K562 (cell line): ENCODE measurements around the gene FHIT.

Experiments used
- ARNT ChIP-seq, 2 experiments: fragments of 450-650 bp; IDR thresholded peaks; 2 replicates each; pipeline ENCODE4 v1.6.1; 2016; ENCODE audit warnings: mild to moderate bottlenecking in 1 of 2
- MAZ ChIP-seq, 2 experiments: fragments of 450-650 bp in 1 of 2; sonication (generic) in 1 of 2; formaldehyde crosslinking; IDR thresholded peaks in 1 of 2; conservative IDR thresholded peaks in 1 of 2; 2 replicates each; pipeline versions ENCODE4 v1.4.0 to v1.5.0; 2020; ENCODE audit warnings: mild to moderate bottlenecking in 1 of 2, missing genetic modification reagents in 1 of 2
- RAD21 ChIP-seq, 2 experiments: fragments of 250-450 bp in 1 of 2; fragments of 450-650 bp in 1 of 2; sonication (Bioruptor Pico) in 1 of 2; formaldehyde crosslinking in 1 of 2; IDR thresholded peaks in 1 of 2; conservative IDR thresholded peaks in 1 of 2; 2 replicates each; pipeline versions ENCODE4 v1.4.0 to v1.8.0; 2020 to 2022; ENCODE audit warnings: mild to moderate bottlenecking in 2 of 2, moderate library complexity in 1 of 2
- RBM17 ChIP-seq: fragments of 200-400 bp; formaldehyde crosslinking; IDR thresholded peaks from 2 replicates; pipeline ENCODE4 v1.6.1; 2017; ENCODE audit warnings: low read depth, mild to moderate bottlenecking, low read length, borderline replicate concordance
- ZNF197 ChIP-seq: fragments of 200-800 bp; sonication (Bioruptor generic); IDR thresholded peaks from 2 replicates; pipeline ENCODE4 v1.6.1; 2016; ENCODE audit warnings: low read depth, missing genetic modification characterization, missing compliant biosample characterization
- ZNF586 ChIP-seq: fragments of 450-650 bp; formaldehyde crosslinking; conservative IDR thresholded peaks from 2 replicates; pipeline ENCODE4 v1.4.0; 2020; ENCODE audit warnings: mild to moderate bottlenecking, moderate library complexity

DNA sequence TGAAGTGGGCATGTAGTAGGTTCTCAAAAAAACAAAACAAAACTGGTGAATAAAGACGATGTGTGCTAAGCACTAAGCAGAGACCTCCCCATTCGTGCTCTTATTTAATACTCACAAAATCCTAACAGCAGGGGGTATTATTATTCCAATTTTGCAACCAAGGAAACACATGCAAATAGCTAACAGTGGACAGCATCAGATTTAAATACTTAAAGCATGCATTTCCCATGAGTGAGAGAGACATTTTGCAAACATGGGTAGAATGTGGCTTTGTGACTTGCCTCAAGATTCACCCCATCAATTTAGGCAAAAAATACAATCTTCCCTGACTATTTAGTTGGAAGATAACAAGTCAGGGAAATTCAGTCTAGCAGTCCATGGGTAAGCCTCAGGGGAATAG lies 1255.2 kb downstream of the FHIT start:
- no peak for TF ChIP-seq RBM17
- TF ChIP-seq ARNT (IDR thresholded peaks at IDR 0.05): no peak
- TF ChIP-seq ZNF197: no peak
- TF ChIP-seq MAZ (CRISPR knock-in tag; conservative IDR thresholded peaks at IDR 0.05 in 1 of 2, IDR thresholded peaks at IDR 0.05 in 1 of 2): no peak
- no peak for TF ChIP-seq RAD21 (CRISPR knock-in tag; conservative IDR thresholded peaks at IDR 0.05 in 1 of 2, IDR thresholded peaks at IDR 0.05 in 1 of 2)
- no peak for TF ChIP-seq ZNF586 (CRISPR knock-in tag)
